MCF 10A (cell line): ENCODE results near the gene FOXO3. TPM values are rescaled to one million over a fixed set of nuclear protein-coding genes. Genes with fewer than 3 reads are reported as not detected.

ENCODE experiments used
- BruUV-seq: library from RNA; stranded (reverse); fragments of 400-500 nt; replicated peaks from 2 replicates; lab custom pipeline; 2021; lab: Mats Ljungman, UMichigan
- CTCF ChIA-PET: fragments of 300-600 bp; sonication (Branson Sonifier 250); formaldehyde crosslinking; extraction: SDS; loops from one replicate; lab custom pipeline; 2021; ENCODE audit warnings: antibody characterized with exemption, inconsistent platforms; lab: Yijun Ruan, JAX
- POLR2A ChIA-PET: fragments of 300-600, 350-650 bp; sonication (Branson Sonifier 250); formaldehyde crosslinking; extraction: SDS; loops from one replicate; lab custom pipeline; 2020; ENCODE audit warnings: antibody characterized with exemption, inconsistent platforms; lab: Yijun Ruan, JAX
- DNase-seq: peaks from one replicate; pipeline ENCODE4 v3.0.0-alpha.2; 2018; ENCODE audit not compliant: unreplicated experiment
- H3K27ac Mint-ChIP-seq: one replicate; pipeline ENCODE4 v1.8.0; 2022; ENCODE audit warnings: mild to moderate bottlenecking, low read depth, mixed read lengths; ENCODE audit not compliant: unreplicated experiment
- H3K27me3 Mint-ChIP-seq: one replicate; pipeline ENCODE4 v1.8.0; 2022; ENCODE audit warnings: mixed read lengths; ENCODE audit not compliant: insufficient read depth, unreplicated experiment
- H3K36me3 Mint-ChIP-seq: one replicate; pipeline ENCODE4 v1.8.0; 2022; ENCODE audit warnings: mild to moderate bottlenecking, moderate library complexity, mixed read lengths; ENCODE audit not compliant: insufficient read depth, unreplicated experiment
- H3K4me1 Mint-ChIP-seq: one replicate; pipeline ENCODE4 v1.8.0; 2022; ENCODE audit warnings: mixed read lengths; ENCODE audit not compliant: insufficient read depth, unreplicated experiment
- H3K4me3 Mint-ChIP-seq: one replicate; pipeline ENCODE4 v1.8.0; 2022; ENCODE audit warnings: mild to moderate bottlenecking, moderate library complexity, mixed read lengths; ENCODE audit not compliant: unreplicated experiment
- H3K9me3 Mint-ChIP-seq: one replicate; pipeline ENCODE4 v1.8.0; 2022; ENCODE audit warnings: mixed read lengths; ENCODE audit not compliant: unreplicated experiment
- CTCF ChIP-seq: fragments of 200-600 bp; IDR thresholded peaks from one replicate; pipeline ENCODE4 v1.8.0; 2022; ENCODE audit warnings: antibody characterized with exemption, mild to moderate bottlenecking; ENCODE audit not compliant: unreplicated experiment
- intact Hi-C: fragments of 100-400 bp; cut with micrococcal nuclease; formaldehyde crosslinking; loops from 2 replicates; pipeline ENCODE4 v1.14.1; 2022
- total RNA-seq: library from RNA; stranded (reverse); gene quantifications from 2 replicates; pipeline ENCODE4 v1.2.3, GENCODE V29; 2022

Gene FOXO3
- total RNA-seq, 1 experiment from 2014 or later, result 53.0 TPM

DNA sequence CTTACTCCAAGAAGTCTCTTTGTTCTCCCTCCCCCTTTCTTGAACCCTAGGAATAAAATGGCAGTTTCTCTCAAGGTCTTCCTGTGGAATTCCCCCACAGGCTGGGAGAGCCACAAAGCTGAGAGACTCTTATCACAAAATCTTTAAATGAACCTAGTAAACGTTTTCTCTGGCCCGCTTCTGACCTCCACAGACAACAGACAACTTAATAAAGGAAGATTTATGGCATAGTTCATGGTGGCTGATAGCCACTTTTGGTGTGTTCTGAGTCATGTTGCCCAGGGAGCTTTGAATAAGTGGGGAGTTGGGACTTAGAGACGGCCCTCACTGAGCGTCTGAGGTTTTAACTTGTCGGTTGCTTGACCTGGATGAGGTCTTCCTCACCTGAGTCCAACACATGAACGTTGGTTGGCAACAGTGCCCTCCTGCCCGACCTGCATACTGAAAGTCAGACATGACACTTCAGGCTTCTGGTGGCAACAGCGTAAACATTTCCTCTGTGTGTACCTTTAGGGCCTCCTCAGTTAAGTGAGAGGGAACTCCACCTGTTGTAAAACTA is 124.1 kb downstream of the FOXO3 start:
- intact Hi-C loops, result no loop called here
- ChIA-PET CTCF (no interaction called here), POLR2A (interaction anchor here (0.6 to 0.8 kb wide), 2 partner anchors 11 to 593 kb away, joined by 3 to 4 read pairs; no protein-coding TSS in a partner anchor)
- peaks cover 51% of the 10 kb centered on the region for H3K4me1 Mint-ChIP-seq
- no peak for DNase-seq
- H3K27ac Mint-ChIP-seq, result no peak overlapping the region
- no peaks in the 10 kb centered on the region for H3K9me3 Mint-ChIP-seq
- peaks cover 94% of the 10 kb centered on the region for H3K36me3 Mint-ChIP-seq
- TF ChIP-seq CTCF, result no peak
- no peaks in the 10 kb centered on the region for H3K27me3 Mint-ChIP-seq
- no peak overlapping the region for H3K4me3 Mint-ChIP-seq
- BruUV-seq, result no TSS peak

DNA sequence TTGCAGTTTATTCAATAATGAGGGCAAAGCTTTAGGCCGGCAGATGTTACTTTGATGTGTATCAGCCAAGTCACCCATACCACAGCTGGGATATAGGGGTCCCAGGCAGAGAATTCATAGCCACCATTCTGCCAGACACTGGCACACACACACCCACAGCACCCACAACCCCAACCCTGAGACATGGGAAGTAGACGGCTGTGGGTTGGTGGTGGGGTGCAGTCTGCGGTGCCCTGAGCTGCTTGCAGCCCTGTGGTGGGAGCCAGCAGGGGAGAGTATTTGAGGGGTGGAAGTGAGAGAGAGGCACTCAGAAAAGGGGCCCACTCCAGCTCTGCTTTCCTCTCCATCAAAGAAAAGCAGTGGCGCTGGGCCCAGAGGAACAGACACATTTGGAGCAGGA is 125.3 kb downstream of the FOXO3 start:
- BruUV-seq, result no TSS peak
- TF ChIP-seq CTCF, result no peak
- ChIA-PET POLR2A (interaction anchor here (1.1 to 1.6 kb wide), 2 partner anchors 14 to 128 kb away, joined by 3 read pairs; no protein-coding TSS in a partner anchor), CTCF (interaction anchor here (1.0 to 1.8 kb wide), 2 partner anchors 61 to 207 kb away, joined by 3 to 5 read pairs; no protein-coding TSS in a partner anchor)
- Mint-ChIP-seq H3K27ac (no peak overlapping the region), H3K4me3 (no peak overlapping the region), H3K27me3 (no peaks in the 10 kb centered on the region), H3K4me1 (peaks cover 57% of the 10 kb centered on the region), H3K36me3 (peaks cover 95% of the 10 kb centered on the region), H3K9me3 (no peaks in the 10 kb centered on the region)
- intact Hi-C loops, result no loop called here
- DNase-seq, result no peak

DNA sequence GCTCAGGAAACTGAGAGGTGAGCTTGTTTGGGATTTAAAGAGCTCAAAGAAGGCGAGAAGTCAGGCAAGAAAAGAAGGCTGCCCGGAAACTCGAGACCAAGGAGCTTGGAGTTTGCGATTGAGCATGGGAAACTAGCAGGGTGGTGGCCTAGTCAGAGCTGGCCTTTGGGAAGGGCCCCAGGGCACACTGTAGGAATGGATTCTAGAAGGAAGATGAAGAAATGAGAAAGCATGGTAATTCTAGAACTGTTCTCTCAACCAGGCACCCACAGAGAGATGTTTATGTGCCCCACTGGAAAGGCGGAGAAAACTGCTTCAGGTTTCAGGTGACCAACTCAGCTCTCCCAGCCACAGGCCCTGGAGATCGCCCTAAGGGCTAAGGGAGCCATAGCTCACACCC is 126.2 kb downstream of the FOXO3 start:
- ChIA-PET CTCF (interaction anchor here (0.6 to 1.8 kb wide), 4 partner anchors 60 to 206 kb away, joined by 3 to 5 read pairs (median 4); no protein-coding TSS in a partner anchor), POLR2A (interaction anchor here (0.7 to 3.1 kb wide), 5 partner anchors 10 to 128 kb away, joined by 3 to 19 read pairs (median 4); partner anchors contain the start of gene FOXO3)
- intact Hi-C loops, result no loop called here
- DNase-seq, result no peak
- Mint-ChIP-seq H3K27ac (peak overlapping the region; percentile 73), H3K27me3 (no peaks in the 10 kb centered on the region), H3K4me1 (peaks cover 55% of the 10 kb centered on the region), H3K9me3 (no peaks in the 10 kb centered on the region), H3K36me3 (peaks cover 100% of the 10 kb centered on the region), H3K4me3 (no peak overlapping the region)
- no TSS peak for BruUV-seq
- no peak for TF ChIP-seq CTCF

- intact Hi-C loops, result loop anchor here (2.0 kb wide), 2 partner anchors 95 to 209 kb away; no protein-coding TSS in a partner anchor
- DNase-seq, result peak; percentile 31
- Mint-ChIP-seq H3K36me3 (peaks cover 95% of the 10 kb centered on the region), H3K4me3 (no peak overlapping the region), H3K9me3 (no peaks in the 10 kb centered on the region), H3K4me1 (peaks cover 51% of the 10 kb centered on the region), H3K27me3 (no peaks in the 10 kb centered on the region), H3K27ac (peak overlapping the region; percentile 73)
- POLR2A ChIA-PET, result interaction anchor here (1.1 to 3.1 kb wide), 4 partner anchors 21 to 127 kb away, joined by 3 to 19 read pairs (median 7); partner anchors contain the start of gene FOXO3
- TF ChIP-seq CTCF, result no peak
- no TSS peak for BruUV-seq
- CTCF ChIA-PET, result interaction anchor here (0.5 kb wide), 1 partner anchor 846 kb away, joined by 4 read pairs; no protein-coding TSS in a partner anchor
Observed at GRCh38 chr6:108687921-108688320, 127.2 kb downstream of the FOXO3 start.
